HCT116 (cell line): ENCODE data around the gene RHBDF2.

Source experiments
- EZH2 ChIP-seq: fragments of 200-600 bp; sonication (generic); IDR thresholded peaks from 2 replicates; pipeline ENCODE4 v1.6.1; 2017; ENCODE audit warnings: antibody characterized with exemption, mixed run types
- TF ChIP-seq, protein P1 (sequence below), 3 experiments: fragments of 200-600 bp in 1 of 3; sonication (generic) in 1 of 3; IDR thresholded peaks in 2 of 3; conservative IDR thresholded peaks in 1 of 3; 2 replicates each; pipeline ENCODE4 v1.5.1; 2012 to 2017; ENCODE audit warnings: low read depth in 2 of 3, low read length in 2 of 3, antibody characterized with exemption in 1 of 3, borderline replicate concordance in 1 of 3, control low read depth in 1 of 3, mild to moderate bottlenecking in 1 of 3, mixed read lengths in 1 of 3, mixed run types in 1 of 3, moderate library complexity in 1 of 3; ENCODE audit not compliant: insufficient read depth in 1 of 3

DNA sequence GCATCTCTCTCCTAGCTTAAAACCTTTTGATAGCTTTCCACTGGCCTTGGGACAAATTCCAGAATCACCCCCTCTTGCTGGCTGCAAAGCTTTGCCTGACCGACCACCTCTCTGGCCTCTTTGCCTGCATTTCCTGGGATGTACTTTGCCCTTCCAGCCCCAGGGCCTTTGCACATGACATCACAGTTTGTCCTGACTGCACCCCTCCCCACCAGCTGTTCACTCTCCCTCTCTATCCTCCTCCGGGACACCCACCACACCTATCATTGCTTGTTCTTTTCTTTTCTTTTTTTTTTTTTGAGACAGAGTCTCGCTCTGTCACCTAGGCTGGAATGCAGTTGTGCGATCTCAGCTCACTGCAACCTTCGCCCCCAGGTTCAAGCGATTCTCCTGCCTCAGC is 25.9 kb downstream of the RHBDF2 start:
- TF ChIP-seq, protein P1, sequence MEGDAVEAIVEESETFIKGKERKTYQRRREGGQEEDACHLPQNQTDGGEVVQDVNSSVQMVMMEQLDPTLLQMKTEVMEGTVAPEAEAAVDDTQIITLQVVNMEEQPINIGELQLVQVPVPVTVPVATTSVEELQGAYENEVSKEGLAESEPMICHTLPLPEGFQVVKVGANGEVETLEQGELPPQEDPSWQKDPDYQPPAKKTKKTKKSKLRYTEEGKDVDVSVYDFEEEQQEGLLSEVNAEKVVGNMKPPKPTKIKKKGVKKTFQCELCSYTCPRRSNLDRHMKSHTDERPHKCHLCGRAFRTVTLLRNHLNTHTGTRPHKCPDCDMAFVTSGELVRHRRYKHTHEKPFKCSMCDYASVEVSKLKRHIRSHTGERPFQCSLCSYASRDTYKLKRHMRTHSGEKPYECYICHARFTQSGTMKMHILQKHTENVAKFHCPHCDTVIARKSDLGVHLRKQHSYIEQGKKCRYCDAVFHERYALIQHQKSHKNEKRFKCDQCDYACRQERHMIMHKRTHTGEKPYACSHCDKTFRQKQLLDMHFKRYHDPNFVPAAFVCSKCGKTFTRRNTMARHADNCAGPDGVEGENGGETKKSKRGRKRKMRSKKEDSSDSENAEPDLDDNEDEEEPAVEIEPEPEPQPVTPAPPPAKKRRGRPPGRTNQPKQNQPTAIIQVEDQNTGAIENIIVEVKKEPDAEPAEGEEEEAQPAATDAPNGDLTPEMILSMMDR (IDR thresholded peaks at IDR 0.05 in 2 of 3, conservative IDR thresholded peaks at IDR 0.05 in 1 of 3; ENCODE audit: borderline replicate concordance in 1 of 3, insufficient read depth in 1 of 3, low read depth in 2 of 3, low read length in 2 of 3) = no peak
- TF ChIP-seq EZH2 = no peak
